Measurements from ENCODE around the gene NCKAP5.

Gene NCKAP5

GRCh38 chr2:132758995-132759394, 809.3 kb downstream of the NCKAP5 start:
- no peak for DNase-seq
- intact Hi-C loops (cut with DNase I), result no loop called here

GRCh38 chr2:132757676-132758075, 810.6 kb downstream of the NCKAP5 start:
- intact Hi-C loops (cut with DNase I), result no loop called here
- DNase-seq, result no peak

- intact Hi-C loops (cut with DNase I), result no loop called here
- no peak for DNase-seq
Observed at GRCh38 chr2:132757002-132757589, 811.2 kb downstream of the NCKAP5 start.

GRCh38 chr2:132754867-132755472, 813.3 kb downstream of the NCKAP5 start:
- no peak for DNase-seq
- intact Hi-C loops (cut with DNase I), result no loop called here

GRCh38 chr2:132754392-132754791, 813.9 kb downstream of the NCKAP5 start:
- intact Hi-C loops (cut with DNase I), result no loop called here
- DNase-seq, result no peak

- intact Hi-C loops (cut with DNase I), result no loop called here
- DNase-seq, result peak in 1 of 42 donors; percentile 41
Observed at GRCh38 chr2:132752421-132753206, 815.6 kb downstream of the NCKAP5 start.

GRCh38 chr2:132751836-132752235, 816.4 kb downstream of the NCKAP5 start:
- no peak for DNase-seq
- intact Hi-C loops (cut with DNase I), result no loop called here

GRCh38 chr2:132750606-132751005, 817.7 kb downstream of the NCKAP5 start:
- DNase-seq, result no peak
- intact Hi-C loops (cut with DNase I), result no loop called here

GRCh38 chr2:132747046-132747445, 821.2 kb downstream of the NCKAP5 start:
- DNase-seq, result no peak
- intact Hi-C loops (cut with DNase I), result no loop called here

- intact Hi-C loops (cut with DNase I), result no loop called here
- no peak for DNase-seq
Observed at GRCh38 chr2:132741754-132742153, 826.5 kb downstream of the NCKAP5 start.

GRCh38 chr2:132740081-132740720, 828.1 kb downstream of the NCKAP5 start:
- intact Hi-C loops (cut with DNase I), result no loop called here
- no peak for DNase-seq

- intact Hi-C loops (cut with DNase I), result no loop called here
Observed at GRCh38 chr2:132738223-132738622, 830.0 kb downstream of the NCKAP5 start.

GRCh38 chr2:132736059-132736458, 832.2 kb downstream of the NCKAP5 start:
- intact Hi-C loops (cut with DNase I), result no loop called here
- DNase-seq, result no peak

More at GRCh38 chr2:132738223-132738622, 830.0 kb downstream of the NCKAP5 start:
- no peak for DNase-seq

- no peak for DNase-seq
- intact Hi-C loops (cut with DNase I), result no loop called here
Observed at GRCh38 chr2:132734961-132735360, 833.3 kb downstream of the NCKAP5 start.

- intact Hi-C loops (cut with DNase I), result no loop called here
- no peak for DNase-seq
Observed at GRCh38 chr2:132733094-132733493, 835.2 kb downstream of the NCKAP5 start.

GRCh38 chr2:132732694-132733093, 835.6 kb downstream of the NCKAP5 start:
- no peak for DNase-seq

GRCh38 chr2:132731441-132731840, 836.8 kb downstream of the NCKAP5 start:
- intact Hi-C loops (cut with DNase I), result no loop called here
- DNase-seq, result no peak

More at GRCh38 chr2:132732694-132733093, 835.6 kb downstream of the NCKAP5 start:
- intact Hi-C loops (cut with DNase I), result no loop called here

- intact Hi-C loops (cut with DNase I), result no loop called here
- no peak for DNase-seq
Observed at GRCh38 chr2:132730611-132731010, 837.7 kb downstream of the NCKAP5 start.

- DNase-seq, result no peak
- intact Hi-C loops (cut with DNase I), result no loop called here
Observed at GRCh38 chr2:132729522-132729921, 838.7 kb downstream of the NCKAP5 start.

GRCh38 chr2:132726155-132726554, 842.1 kb downstream of the NCKAP5 start:
- intact Hi-C loops (cut with DNase I), result no loop called here
- DNase-seq, result no peak
